ENCODE results near the gene FARP1. TPM values are rescaled to one million over a fixed set of nuclear protein-coding genes. Genes with fewer than 3 reads are reported as not detected.
A peak's percentile ranks its signal among the peaks of the same experiment; 100 is the strongest.

FARP1 gene
- total RNA-seq, 1 experiment from 2014 or later: 96.6 TPM

GRCh38 chr13:98377635-98378378 lies 234.9 kb downstream of the FARP1 start (continued):
- TF ChIP-seq, protein P1, sequence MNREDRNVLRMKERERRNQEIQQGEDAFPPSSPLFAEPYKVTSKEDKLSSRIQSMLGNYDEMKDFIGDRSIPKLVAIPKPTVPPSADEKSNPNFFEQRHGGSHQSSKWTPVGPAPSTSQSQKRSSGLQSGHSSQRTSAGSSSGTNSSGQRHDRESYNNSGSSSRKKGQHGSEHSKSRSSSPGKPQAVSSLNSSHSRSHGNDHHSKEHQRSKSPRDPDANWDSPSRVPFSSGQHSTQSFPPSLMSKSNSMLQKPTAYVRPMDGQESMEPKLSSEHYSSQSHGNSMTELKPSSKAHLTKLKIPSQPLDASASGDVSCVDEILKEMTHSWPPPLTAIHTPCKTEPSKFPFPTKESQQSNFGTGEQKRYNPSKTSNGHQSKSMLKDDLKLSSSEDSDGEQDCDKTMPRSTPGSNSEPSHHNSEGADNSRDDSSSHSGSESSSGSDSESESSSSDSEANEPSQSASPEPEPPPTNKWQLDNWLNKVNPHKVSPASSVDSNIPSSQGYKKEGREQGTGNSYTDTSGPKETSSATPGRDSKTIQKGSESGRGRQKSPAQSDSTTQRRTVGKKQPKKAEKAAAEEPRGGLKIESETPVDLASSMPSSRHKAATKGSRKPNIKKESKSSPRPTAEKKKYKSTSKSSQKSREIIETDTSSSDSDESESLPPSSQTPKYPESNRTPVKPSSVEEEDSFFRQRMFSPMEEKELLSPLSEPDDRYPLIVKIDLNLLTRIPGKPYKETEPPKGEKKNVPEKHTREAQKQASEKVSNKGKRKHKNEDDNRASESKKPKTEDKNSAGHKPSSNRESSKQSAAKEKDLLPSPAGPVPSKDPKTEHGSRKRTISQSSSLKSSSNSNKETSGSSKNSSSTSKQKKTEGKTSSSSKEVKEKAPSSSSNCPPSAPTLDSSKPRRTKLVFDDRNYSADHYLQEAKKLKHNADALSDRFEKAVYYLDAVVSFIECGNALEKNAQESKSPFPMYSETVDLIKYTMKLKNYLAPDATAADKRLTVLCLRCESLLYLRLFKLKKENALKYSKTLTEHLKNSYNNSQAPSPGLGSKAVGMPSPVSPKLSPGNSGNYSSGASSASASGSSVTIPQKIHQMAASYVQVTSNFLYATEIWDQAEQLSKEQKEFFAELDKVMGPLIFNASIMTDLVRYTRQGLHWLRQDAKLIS (CRISPR knock-in tag; IDR thresholded peaks at IDR 0.05; ENCODE audit: borderline replicate concordance): no peak
- no peak for TF ChIP-seq FOXK1 (CRISPR knock-in tag; IDR thresholded peaks at IDR 0.05)

GRCh38 chr13:98384739-98385138 lies 241.8 kb downstream of the FARP1 start:
- no peak for TF ChIP-seq ZNF512 (CRISPR knock-in tag; IDR thresholded peaks at IDR 0.05; ENCODE audit: borderline replicate concordance)
- H3K4me1 Mint-ChIP-seq: peaks cover 6% of the 10 kb centered on the region
- H3K27ac Mint-ChIP-seq: 0 out of 2 replicates have a peak overlapping the region, but pooled peaks have one; percentile 17
- no peak overlapping the region for H3K4me3 Mint-ChIP-seq
- DNase-seq (ENCODE audit: low spot score) (no peak), ATAC-seq (no peak)
- no peaks in the 10 kb centered on the region for H3K9me3 Mint-ChIP-seq
- ChIA-PET POLR2A (no interaction called here), CTCF (no interaction called here)
- no peaks in the 10 kb centered on the region for H3K27me3 Mint-ChIP-seq (ENCODE audit: low read depth)
- peaks cover 22% of the 10 kb centered on the region for H3K36me3 Mint-ChIP-seq

DNA sequence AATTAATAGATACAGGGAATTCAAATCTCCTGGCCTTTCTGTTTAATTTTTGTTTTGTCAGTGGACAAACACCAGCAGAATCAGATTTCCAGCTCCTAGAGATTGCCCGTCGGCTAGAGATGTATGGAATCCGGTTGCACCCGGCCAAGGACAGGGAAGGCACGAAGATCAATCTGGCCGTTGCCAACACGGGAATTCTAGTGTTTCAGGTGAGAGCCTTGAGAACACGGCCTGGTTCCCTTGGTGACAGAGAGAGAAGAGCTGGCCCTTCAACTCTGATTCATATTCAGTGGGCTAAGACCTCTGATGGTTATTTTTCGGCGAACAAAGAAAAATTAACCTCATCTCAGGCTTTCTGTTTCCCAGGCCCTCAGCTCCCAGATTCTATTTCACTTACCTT lies 242.7 kb downstream of the FARP1 start:
- TF ChIP-seq CREB1 (CRISPR knock-in tag; IDR thresholded peaks at IDR 0.05): no peak
- TF ChIP-seq ETV6 (CRISPR knock-in tag; IDR thresholded peaks at IDR 0.05): no peak
- TF ChIP-seq TP53 (CRISPR knock-in tag; IDR thresholded peaks at IDR 0.05): no peak
- TF ChIP-seq MYBL2 (CRISPR knock-in tag; IDR thresholded peaks at IDR 0.05): no peak
- TF ChIP-seq TEAD1 (CRISPR knock-in tag; IDR thresholded peaks at IDR 0.05): no peak
- TF ChIP-seq NR3C1 (CRISPR knock-in tag; conservative IDR thresholded peaks at IDR 0.05; ENCODE audit: low read depth): no peak
- TF ChIP-seq CTCF (IDR thresholded peaks at IDR 0.05): no peak
- TF ChIP-seq CREM (CRISPR knock-in tag; IDR thresholded peaks at IDR 0.05): no peak
- TF ChIP-seq CBFB (CRISPR knock-in tag; IDR thresholded peaks at IDR 0.05; ENCODE audit: low read depth): no peak
- no peak for TF ChIP-seq ZNF317 (CRISPR knock-in tag; IDR thresholded peaks at IDR 0.05; ENCODE audit: borderline replicate concordance, low read depth)
- TF ChIP-seq ZNF121 (CRISPR knock-in tag; IDR thresholded peaks at IDR 0.05): no peak
- TF ChIP-seq, protein P2, sequence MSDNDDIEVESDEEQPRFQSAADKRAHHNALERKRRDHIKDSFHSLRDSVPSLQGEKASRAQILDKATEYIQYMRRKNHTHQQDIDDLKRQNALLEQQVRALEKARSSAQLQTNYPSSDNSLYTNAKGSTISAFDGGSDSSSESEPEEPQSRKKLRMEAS (CRISPR knock-in tag; IDR thresholded peaks at IDR 0.05): no peak
- TF ChIP-seq RORB (CRISPR knock-in tag; IDR thresholded peaks at IDR 0.05): no peak
- no peak for TF ChIP-seq JAZF1 (CRISPR knock-in tag; IDR thresholded peaks at IDR 0.05)
- DNase-seq (ENCODE audit: low spot score) (no peak), ATAC-seq (no peak)
- Mint-ChIP-seq H3K36me3 (peaks cover 30% of the 10 kb centered on the region), H3K4me1 (peaks cover 6% of the 10 kb centered on the region), H3K4me3 (no peak overlapping the region), H3K9me3 (no peaks in the 10 kb centered on the region), H3K27ac (no peak overlapping the region), H3K27me3 (ENCODE audit: low read depth) (no peaks in the 10 kb centered on the region)
- CTCF ChIA-PET: no interaction called here
- POLR2A ChIA-PET: no interaction called here

All from WTC11 (cell line).